ENCODE measurements around the gene NXPH4.
A peak's percentile ranks its signal among the peaks of the same experiment; 100 is the strongest.

The NXPH4 gene

DNA sequence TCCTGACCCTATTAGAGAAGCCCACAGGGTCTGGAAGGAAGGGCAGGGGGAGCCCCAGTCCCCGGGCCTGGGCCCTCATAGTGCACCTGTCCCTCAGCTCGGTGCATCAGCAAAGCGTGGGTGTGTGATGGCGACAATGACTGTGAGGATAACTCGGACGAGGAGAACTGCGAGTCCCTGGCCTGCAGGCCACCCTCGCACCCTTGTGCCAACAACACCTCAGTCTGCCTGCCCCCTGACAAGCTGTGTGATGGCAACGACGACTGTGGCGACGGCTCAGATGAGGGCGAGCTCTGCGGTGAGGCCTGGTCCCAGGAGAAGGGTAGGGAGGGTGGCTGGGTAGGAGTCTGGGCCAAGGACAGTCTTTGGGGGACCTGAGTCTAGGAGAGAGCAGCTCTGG, 42.9 kb upstream of the NXPH4 start:
- H3K36me3 ChIP-seq (ENCODE audit: insufficient read depth, low read length) = no peaks in the 10 kb centered on the region
- TF ChIP-seq, protein P1, sequence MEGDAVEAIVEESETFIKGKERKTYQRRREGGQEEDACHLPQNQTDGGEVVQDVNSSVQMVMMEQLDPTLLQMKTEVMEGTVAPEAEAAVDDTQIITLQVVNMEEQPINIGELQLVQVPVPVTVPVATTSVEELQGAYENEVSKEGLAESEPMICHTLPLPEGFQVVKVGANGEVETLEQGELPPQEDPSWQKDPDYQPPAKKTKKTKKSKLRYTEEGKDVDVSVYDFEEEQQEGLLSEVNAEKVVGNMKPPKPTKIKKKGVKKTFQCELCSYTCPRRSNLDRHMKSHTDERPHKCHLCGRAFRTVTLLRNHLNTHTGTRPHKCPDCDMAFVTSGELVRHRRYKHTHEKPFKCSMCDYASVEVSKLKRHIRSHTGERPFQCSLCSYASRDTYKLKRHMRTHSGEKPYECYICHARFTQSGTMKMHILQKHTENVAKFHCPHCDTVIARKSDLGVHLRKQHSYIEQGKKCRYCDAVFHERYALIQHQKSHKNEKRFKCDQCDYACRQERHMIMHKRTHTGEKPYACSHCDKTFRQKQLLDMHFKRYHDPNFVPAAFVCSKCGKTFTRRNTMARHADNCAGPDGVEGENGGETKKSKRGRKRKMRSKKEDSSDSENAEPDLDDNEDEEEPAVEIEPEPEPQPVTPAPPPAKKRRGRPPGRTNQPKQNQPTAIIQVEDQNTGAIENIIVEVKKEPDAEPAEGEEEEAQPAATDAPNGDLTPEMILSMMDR (conservative IDR thresholded peaks at IDR 0.05; ENCODE audit: low read length) = no peak
- no peak for TF ChIP-seq EZH2phosphoT487 (IDR thresholded peaks at IDR 0.05; ENCODE audit: borderline replicate concordance)
- H3K79me2 ChIP-seq (ENCODE audit: insufficient read depth, low read length) = no peaks in the 10 kb centered on the region
- no peaks in the 10 kb centered on the region for H3K4me1 ChIP-seq (ENCODE audit: insufficient read depth, low read length, poor library complexity, severe bottlenecking)
- H3K4me3 ChIP-seq (ENCODE audit: low read length, poor library complexity, severe bottlenecking) = no peak overlapping the region
- H3K9me3 ChIP-seq (ENCODE audit: insufficient read depth, low read depth, low read length) = no peaks in the 10 kb centered on the region
- no peak overlapping the region for H2AFZ ChIP-seq (ENCODE audit: low read length)
- no peak overlapping the region for H3K9ac ChIP-seq (ENCODE audit: low read depth, low read length, poor library complexity, severe bottlenecking)
- H4K20me1 ChIP-seq (ENCODE audit: insufficient read depth, low read length, poor library complexity, severe bottlenecking) = no peaks in the 10 kb centered on the region
- H3K27me3 ChIP-seq (ENCODE audit: insufficient read depth, low read length, poor library complexity, severe bottlenecking) = no peaks in the 10 kb centered on the region
- H3F3A ChIP-seq (ENCODE audit: low read depth) = no peaks in the 10 kb centered on the region
- H3K9me2 ChIP-seq (replicated peaks; ENCODE audit: low read depth, low read length) = no peaks in the 10 kb centered on the region
- no peak overlapping the region for H3K4me2 ChIP-seq (ENCODE audit: low read depth, low read length, poor library complexity, severe bottlenecking)

DNA sequence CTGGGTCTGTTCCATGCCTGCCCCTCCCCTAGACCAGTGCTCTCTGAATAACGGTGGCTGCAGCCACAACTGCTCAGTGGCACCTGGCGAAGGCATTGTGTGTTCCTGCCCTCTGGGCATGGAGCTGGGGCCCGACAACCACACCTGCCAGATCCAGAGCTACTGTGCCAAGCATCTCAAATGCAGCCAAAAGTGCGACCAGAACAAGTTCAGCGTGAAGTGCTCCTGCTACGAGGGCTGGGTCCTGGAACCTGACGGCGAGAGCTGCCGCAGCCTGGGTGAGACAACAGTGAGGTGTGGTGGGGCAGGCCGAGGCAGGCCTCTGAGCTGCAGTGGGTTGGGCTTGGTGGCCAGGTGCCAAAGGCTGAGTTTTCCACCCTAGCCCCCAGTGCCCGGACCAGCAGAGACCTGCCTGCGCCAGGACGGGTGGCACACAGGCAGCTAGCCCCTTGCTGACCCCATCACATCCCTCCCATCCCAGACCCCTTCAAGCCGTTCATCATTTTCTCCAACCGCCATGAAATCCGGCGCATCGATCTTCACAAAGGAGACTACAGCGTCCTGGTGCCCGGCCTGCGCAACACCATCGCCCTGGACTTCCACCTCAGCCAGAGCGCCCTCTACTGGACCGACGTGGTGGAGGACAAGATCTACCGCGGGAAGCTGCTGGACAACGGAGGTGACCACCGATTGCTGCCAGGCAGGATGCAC, 41.0 kb upstream of the NXPH4 start:
- Histone ChIP-seq H3K79me2 (ENCODE audit: insufficient read depth, low read length) (no peaks in the 10 kb centered on the region), H3K4me2 (ENCODE audit: low read depth, low read length, poor library complexity, severe bottlenecking) (no peak overlapping the region), H3K4me3 (ENCODE audit: low read length, poor library complexity, severe bottlenecking) (no peak overlapping the region), H3K27me3 (ENCODE audit: insufficient read depth, low read length, poor library complexity, severe bottlenecking) (no peaks in the 10 kb centered on the region), H3K9ac (ENCODE audit: low read depth, low read length, poor library complexity, severe bottlenecking) (no peak overlapping the region), H3K4me1 (ENCODE audit: insufficient read depth, low read length, poor library complexity, severe bottlenecking) (no peaks in the 10 kb centered on the region), H3F3A (ENCODE audit: low read depth) (no peaks in the 10 kb centered on the region), H3K9me3 (ENCODE audit: insufficient read depth, low read depth, low read length) (no peaks in the 10 kb centered on the region), H2AFZ (ENCODE audit: low read length) (no peak overlapping the region), H4K20me1 (ENCODE audit: insufficient read depth, low read length, poor library complexity, severe bottlenecking) (no peaks in the 10 kb centered on the region), H3K9me2 (replicated peaks; ENCODE audit: low read depth, low read length) (no peaks in the 10 kb centered on the region), H3K36me3 (ENCODE audit: insufficient read depth, low read length) (no peaks in the 10 kb centered on the region)
- TF ChIP-seq EZH2phosphoT487 (IDR thresholded peaks at IDR 0.05; ENCODE audit: borderline replicate concordance) = no peak
- TF ChIP-seq, protein P1 (conservative IDR thresholded peaks at IDR 0.05; ENCODE audit: low read length) = peak; percentile 72

DNA sequence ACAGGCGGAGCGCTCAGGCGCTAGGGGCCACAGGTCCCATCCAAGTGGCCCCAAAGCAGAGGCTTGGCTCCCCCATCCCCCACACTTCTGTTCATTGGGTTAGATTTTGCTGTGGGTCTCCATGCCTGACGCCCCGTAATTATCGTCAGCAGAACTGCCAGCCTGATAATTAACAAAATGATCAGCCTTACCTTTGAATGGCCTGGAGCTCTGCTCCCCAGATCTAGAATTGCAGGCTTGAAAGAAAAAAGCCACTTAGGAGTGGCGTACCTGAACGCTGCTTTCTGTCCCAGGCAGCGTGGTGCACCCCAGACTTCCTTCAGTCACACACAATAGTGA, 40.5 kb upstream of the NXPH4 start:
- H3K4me2 ChIP-seq (ENCODE audit: low read depth, low read length, poor library complexity, severe bottlenecking) = no peak overlapping the region
- H3K9me2 ChIP-seq (replicated peaks; ENCODE audit: low read depth, low read length) = no peaks in the 10 kb centered on the region
- H3K27me3 ChIP-seq (ENCODE audit: insufficient read depth, low read length, poor library complexity, severe bottlenecking) = no peaks in the 10 kb centered on the region
- H3K9ac ChIP-seq (ENCODE audit: low read depth, low read length, poor library complexity, severe bottlenecking) = no peak overlapping the region
- H3K36me3 ChIP-seq (ENCODE audit: insufficient read depth, low read length) = no peaks in the 10 kb centered on the region
- no peaks in the 10 kb centered on the region for H3K4me1 ChIP-seq (ENCODE audit: insufficient read depth, low read length, poor library complexity, severe bottlenecking)
- H3F3A ChIP-seq (ENCODE audit: low read depth) = no peaks in the 10 kb centered on the region
- H4K20me1 ChIP-seq (ENCODE audit: insufficient read depth, low read length, poor library complexity, severe bottlenecking) = no peaks in the 10 kb centered on the region
- H3K4me3 ChIP-seq (ENCODE audit: low read length, poor library complexity, severe bottlenecking) = no peak overlapping the region
- H3K9me3 ChIP-seq (ENCODE audit: insufficient read depth, low read depth, low read length) = no peaks in the 10 kb centered on the region
- TF ChIP-seq EZH2phosphoT487 (IDR thresholded peaks at IDR 0.05; ENCODE audit: borderline replicate concordance) = no peak
- TF ChIP-seq, protein P1 (conservative IDR thresholded peaks at IDR 0.05; ENCODE audit: low read length) = peak; percentile 36; the same call in 1 of the 2 replicates
- H3K79me2 ChIP-seq (ENCODE audit: insufficient read depth, low read length) = no peaks in the 10 kb centered on the region
- no peak overlapping the region for H2AFZ ChIP-seq (ENCODE audit: low read length)
